Measurements from ENCODE around the gene TRAF2.
A peak's percentile ranks its signal among the peaks of the same experiment; 100 is the strongest.

- TF ChIP-seq CTCF (IDR thresholded peaks at IDR 0.05; ENCODE audit: low read length) (peak; percentile 30), EZH2phosphoT487 (IDR thresholded peaks at IDR 0.05; ENCODE audit: low read length) (no peak), EZH2 (optimal IDR thresholded peaks at IDR 0.05; ENCODE audit: low read depth, low read length) (no peak)
Measured at GRCh38 chr9:136947955-136948510, 61.7 kb downstream of the TRAF2 start.

All from MM.1S (cell line).